B cell (primary cell): Measurements from ENCODE around the gene CUEDC2.

Experiments
- EZH2 ChIP-seq: IDR thresholded peaks from 2 replicates; pipeline ENCODE4 v1.6.1; 2012; ENCODE audit warnings: borderline replicate concordance, low read depth, mild to moderate bottlenecking, moderate library complexity, low read length; ENCODE audit not compliant: insufficient read depth, poor library complexity, severe bottlenecking
- TF ChIP-seq, protein P1 (sequence below): fragments of 200-600 bp; IDR thresholded peaks from one replicate; pipeline ENCODE4 v1.8.0; 2022; ENCODE audit warnings: antibody characterized with exemption, mild to moderate bottlenecking

DNA sequence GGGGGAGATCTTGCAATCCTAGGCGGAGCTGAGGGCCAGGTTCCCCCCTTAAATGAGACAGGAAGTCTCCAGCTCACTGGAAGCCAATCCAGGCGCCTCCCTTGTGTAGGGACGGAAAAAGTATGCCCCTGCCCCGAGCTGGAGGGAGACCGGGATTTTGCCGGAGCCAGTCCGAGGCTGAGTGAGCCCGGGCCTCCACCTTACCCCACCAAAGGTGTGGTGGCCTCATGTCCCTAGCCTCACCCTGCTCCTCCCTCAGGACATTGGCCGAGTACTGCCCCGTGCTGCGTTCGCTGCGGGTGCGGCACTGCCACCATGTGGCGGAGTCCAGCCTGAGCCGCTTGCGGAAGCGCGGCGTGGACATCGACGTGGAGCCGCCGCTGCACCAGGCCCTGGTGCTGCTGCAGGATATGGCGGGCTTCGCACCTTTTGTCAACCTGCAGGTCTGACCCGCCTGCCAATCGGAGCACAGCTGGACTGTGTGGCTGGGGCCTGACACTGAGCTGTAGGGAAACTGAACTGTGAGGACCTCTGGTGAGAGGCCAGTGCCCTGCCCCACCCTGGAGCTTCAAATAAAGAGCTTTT is 9.7 kb downstream of the CUEDC2 start:
- TF ChIP-seq, protein P1, sequence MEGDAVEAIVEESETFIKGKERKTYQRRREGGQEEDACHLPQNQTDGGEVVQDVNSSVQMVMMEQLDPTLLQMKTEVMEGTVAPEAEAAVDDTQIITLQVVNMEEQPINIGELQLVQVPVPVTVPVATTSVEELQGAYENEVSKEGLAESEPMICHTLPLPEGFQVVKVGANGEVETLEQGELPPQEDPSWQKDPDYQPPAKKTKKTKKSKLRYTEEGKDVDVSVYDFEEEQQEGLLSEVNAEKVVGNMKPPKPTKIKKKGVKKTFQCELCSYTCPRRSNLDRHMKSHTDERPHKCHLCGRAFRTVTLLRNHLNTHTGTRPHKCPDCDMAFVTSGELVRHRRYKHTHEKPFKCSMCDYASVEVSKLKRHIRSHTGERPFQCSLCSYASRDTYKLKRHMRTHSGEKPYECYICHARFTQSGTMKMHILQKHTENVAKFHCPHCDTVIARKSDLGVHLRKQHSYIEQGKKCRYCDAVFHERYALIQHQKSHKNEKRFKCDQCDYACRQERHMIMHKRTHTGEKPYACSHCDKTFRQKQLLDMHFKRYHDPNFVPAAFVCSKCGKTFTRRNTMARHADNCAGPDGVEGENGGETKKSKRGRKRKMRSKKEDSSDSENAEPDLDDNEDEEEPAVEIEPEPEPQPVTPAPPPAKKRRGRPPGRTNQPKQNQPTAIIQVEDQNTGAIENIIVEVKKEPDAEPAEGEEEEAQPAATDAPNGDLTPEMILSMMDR = peak; percentile 67
- no peak for TF ChIP-seq EZH2
